Activated naive CD8-positive, alpha-beta T cell (primary cell): ENCODE measurements around the gene AATK.

Source experiments
- H3K27ac Mint-ChIP-seq: one replicate; pipeline ENCODE4 v1.8.0; 2021; ENCODE audit warnings: mixed read lengths
- H3K27me3 Mint-ChIP-seq: one replicate; pipeline ENCODE4 v1.8.0; 2021; ENCODE audit warnings: mixed read lengths
- H3K36me3 Mint-ChIP-seq: one replicate; pipeline ENCODE4 v1.8.0; 2021; ENCODE audit warnings: mixed read lengths
- H3K4me1 Mint-ChIP-seq: one replicate; pipeline ENCODE4 v1.8.0; 2021; ENCODE audit warnings: low read depth, mixed read lengths
- H3K4me3 Mint-ChIP-seq: one replicate; pipeline ENCODE4 v1.8.0; 2021; ENCODE audit warnings: mild to moderate bottlenecking, mixed read lengths
- H3K9me3 Mint-ChIP-seq: one replicate; pipeline ENCODE4 v1.8.0; 2021; ENCODE audit warnings: low read depth, mixed read lengths

AATK gene

GRCh38 chr17:81180836-81181810 is 15.1 kb upstream of the AATK start:
- Mint-ChIP-seq H3K27me3 (no peaks in the 10 kb centered on the region), H3K4me3 (no peak overlapping the region), H3K4me1 (no peaks in the 10 kb centered on the region), H3K9me3 (no peaks in the 10 kb centered on the region), H3K27ac (no peak overlapping the region), H3K36me3 (no peaks in the 10 kb centered on the region)

GRCh38 chr17:81179861-81180260 is 13.8 kb upstream of the AATK start:
- Mint-ChIP-seq H3K9me3 (no peaks in the 10 kb centered on the region), H3K27me3 (no peaks in the 10 kb centered on the region), H3K27ac (no peak overlapping the region), H3K36me3 (no peaks in the 10 kb centered on the region), H3K4me3 (no peak overlapping the region), H3K4me1 (no peaks in the 10 kb centered on the region)

GRCh38 chr17:81179220-81179619 is 13.2 kb upstream of the AATK start:
- no peaks in the 10 kb centered on the region for H3K36me3 Mint-ChIP-seq
- H3K27me3 Mint-ChIP-seq = no peaks in the 10 kb centered on the region
- no peak overlapping the region for H3K27ac Mint-ChIP-seq
- no peaks in the 10 kb centered on the region for H3K9me3 Mint-ChIP-seq
- H3K4me3 Mint-ChIP-seq = no peak overlapping the region
- H3K4me1 Mint-ChIP-seq = no peaks in the 10 kb centered on the region

- no peak overlapping the region for H3K4me3 Mint-ChIP-seq
These were observed 12.4 kb upstream of the AATK start for GRCh38 chr17:81178136-81179091.

GRCh38 chr17:81176666-81177065 is 10.6 kb upstream of the AATK start:
- Mint-ChIP-seq H3K4me3 (no peak overlapping the region), H3K27ac (no peak overlapping the region), H3K9me3 (no peaks in the 10 kb centered on the region), H3K27me3 (no peaks in the 10 kb centered on the region), H3K36me3 (no peaks in the 10 kb centered on the region), H3K4me1 (no peaks in the 10 kb centered on the region)

More at GRCh38 chr17:81178136-81179091, 12.4 kb upstream of the AATK start:
- H3K27ac Mint-ChIP-seq = no peak overlapping the region
- H3K27me3 Mint-ChIP-seq = no peaks in the 10 kb centered on the region
- H3K36me3 Mint-ChIP-seq = no peaks in the 10 kb centered on the region
- no peaks in the 10 kb centered on the region for H3K4me1 Mint-ChIP-seq
- no peaks in the 10 kb centered on the region for H3K9me3 Mint-ChIP-seq

GRCh38 chr17:81173762-81174155 is 7.7 kb upstream of the AATK start:
- Mint-ChIP-seq H3K27ac (no peak overlapping the region), H3K4me3 (no peak overlapping the region), H3K4me1 (no peaks in the 10 kb centered on the region), H3K9me3 (no peaks in the 10 kb centered on the region), H3K36me3 (no peaks in the 10 kb centered on the region), H3K27me3 (no peaks in the 10 kb centered on the region)

GRCh38 chr17:81173052-81173761 is 7.2 kb upstream of the AATK start:
- Mint-ChIP-seq H3K4me3 (no peak overlapping the region), H3K4me1 (no peaks in the 10 kb centered on the region), H3K36me3 (no peaks in the 10 kb centered on the region), H3K9me3 (no peaks in the 10 kb centered on the region), H3K27me3 (no peaks in the 10 kb centered on the region), H3K27ac (no peak overlapping the region)

- Mint-ChIP-seq H3K36me3 (no peaks in the 10 kb centered on the region), H3K4me3 (no peak overlapping the region), H3K9me3 (no peaks in the 10 kb centered on the region), H3K27ac (no peak overlapping the region), H3K4me1 (peaks cover 2% of the 10 kb centered on the region), H3K27me3 (no peaks in the 10 kb centered on the region)
These were observed 5.9 kb upstream of the AATK start for GRCh38 chr17:81171941-81172340.

- Mint-ChIP-seq H3K27me3 (no peaks in the 10 kb centered on the region), H3K9me3 (no peaks in the 10 kb centered on the region), H3K27ac (no peak overlapping the region), H3K4me3 (no peak overlapping the region), H3K4me1 (peaks cover 2% of the 10 kb centered on the region), H3K36me3 (no peaks in the 10 kb centered on the region)
These were observed 4.9 kb upstream of the AATK start for GRCh38 chr17:81170727-81171494.

- Mint-ChIP-seq H3K4me1 (peaks cover 2% of the 10 kb centered on the region), H3K36me3 (no peaks in the 10 kb centered on the region), H3K4me3 (no peak overlapping the region), H3K27me3 (no peaks in the 10 kb centered on the region), H3K27ac (no peak overlapping the region), H3K9me3 (no peaks in the 10 kb centered on the region)
These were observed 3.9 kb upstream of the AATK start for GRCh38 chr17:81169870-81170309.

- Mint-ChIP-seq H3K4me1 (peaks cover 2% of the 10 kb centered on the region), H3K4me3 (peak overlapping the region; percentile 78), H3K27ac (no peak overlapping the region), H3K36me3 (no peaks in the 10 kb centered on the region), H3K9me3 (no peaks in the 10 kb centered on the region), H3K27me3 (no peaks in the 10 kb centered on the region)
These were observed 1.6 kb upstream of the AATK start for GRCh38 chr17:81167638-81168037.

- H3K27ac Mint-ChIP-seq = no peak overlapping the region
These were observed 1.1 kb upstream of the AATK start for GRCh38 chr17:81167194-81167524.

GRCh38 chr17:81165246-81166032 is 582 bp downstream of the AATK start, which contains the start of gene PVALEF:
Gene PVALEF, plus strand, starts transcription at chr17:81165507. Its CDS starts 15,720 bp downstream, at chr17:81181227.
- peaks cover 3% of the 10 kb centered on the region for H3K4me1 Mint-ChIP-seq
- H3K9me3 Mint-ChIP-seq = no peaks in the 10 kb centered on the region
- H3K36me3 Mint-ChIP-seq = no peaks in the 10 kb centered on the region
- peaks cover 5% of the 10 kb centered on the region for H3K27me3 Mint-ChIP-seq
- H3K27ac Mint-ChIP-seq = no peak within 1 kb of the TSS
- H3K4me3 Mint-ChIP-seq = peak within 1 kb of the TSS; percentile 47

More at GRCh38 chr17:81167194-81167524, 1.1 kb upstream of the AATK start:
- H3K4me3 Mint-ChIP-seq = peak overlapping the region; percentile 78
- H3K36me3 Mint-ChIP-seq = no peaks in the 10 kb centered on the region
- H3K27me3 Mint-ChIP-seq = no peaks in the 10 kb centered on the region
- no peaks in the 10 kb centered on the region for H3K9me3 Mint-ChIP-seq
- peaks cover 2% of the 10 kb centered on the region for H3K4me1 Mint-ChIP-seq
